HFF-Myc (cell line): ENCODE data around the gene PCDHA13.
A peak's percentile ranks its signal among the peaks of the same experiment; 100 is the strongest.
"Not testable (repeated sequence)": the region's sequence is repeated elsewhere in the genome, so short reads cannot be mapped to it uniquely, and the experiment has no call there.

Source experiments
- DNase-seq: peaks from one replicate; pipeline ENCODE4 v3.0.0-alpha.2; 2011; ENCODE audit warnings: low read depth; ENCODE audit errors: extremely low read depth
- H3K4me3 ChIP-seq: replicated peaks from 2 replicates; pipeline ENCODE4 v1.5.1; 2011; ENCODE audit warnings: low read depth, mild to moderate bottlenecking, control low read depth, low read length
- TF ChIP-seq, protein P1 (sequence below): IDR thresholded peaks from 2 replicates; pipeline ENCODE4 v1.5.1; 2012; ENCODE audit warnings: mild to moderate bottlenecking, low read depth, low read length, control low read depth; ENCODE audit errors: missing control alignments

The PCDHA13 gene

DNA sequence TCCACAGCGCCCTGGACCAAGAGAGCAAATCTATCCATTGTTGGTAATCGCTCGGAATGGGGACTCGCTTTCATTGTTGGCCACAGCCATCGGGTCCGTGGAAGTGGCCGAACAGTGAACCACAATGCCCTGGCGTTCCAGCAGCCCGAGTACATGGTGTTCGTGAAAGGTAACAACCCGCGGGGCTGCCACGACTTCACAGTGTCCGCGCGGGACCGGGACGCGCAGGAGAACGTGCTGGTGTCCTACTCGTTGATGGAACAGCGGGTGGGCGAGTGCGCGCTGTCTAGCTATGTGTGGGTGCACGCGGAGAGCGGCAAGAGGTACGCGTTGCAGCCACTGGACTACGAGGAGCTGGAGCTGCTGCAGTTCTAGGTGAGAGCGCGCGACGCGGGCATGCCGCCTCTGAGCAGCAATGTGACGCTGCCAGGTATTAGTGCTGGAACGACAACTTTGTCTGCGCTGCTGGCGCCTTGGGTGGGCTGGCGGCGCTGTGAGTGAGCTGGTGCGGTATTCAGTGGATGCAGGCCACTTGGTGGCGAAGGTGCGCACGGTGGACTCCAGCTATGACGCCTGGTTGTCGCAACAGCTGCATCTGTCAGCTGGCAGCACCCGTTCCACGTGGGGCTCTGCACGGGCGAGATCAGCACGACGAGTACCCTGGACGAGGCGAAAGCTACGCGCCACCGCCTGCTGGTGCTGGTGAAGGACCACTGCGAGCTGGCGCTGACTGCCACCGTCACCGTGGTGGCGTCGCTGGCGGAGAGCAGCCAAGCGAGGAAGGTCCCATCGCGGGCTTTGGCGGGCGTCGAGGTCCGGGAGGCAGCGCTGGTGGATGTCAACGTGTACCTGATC is 19.3 kb upstream of the PCDHA13 start:
- TF ChIP-seq, protein P1, sequence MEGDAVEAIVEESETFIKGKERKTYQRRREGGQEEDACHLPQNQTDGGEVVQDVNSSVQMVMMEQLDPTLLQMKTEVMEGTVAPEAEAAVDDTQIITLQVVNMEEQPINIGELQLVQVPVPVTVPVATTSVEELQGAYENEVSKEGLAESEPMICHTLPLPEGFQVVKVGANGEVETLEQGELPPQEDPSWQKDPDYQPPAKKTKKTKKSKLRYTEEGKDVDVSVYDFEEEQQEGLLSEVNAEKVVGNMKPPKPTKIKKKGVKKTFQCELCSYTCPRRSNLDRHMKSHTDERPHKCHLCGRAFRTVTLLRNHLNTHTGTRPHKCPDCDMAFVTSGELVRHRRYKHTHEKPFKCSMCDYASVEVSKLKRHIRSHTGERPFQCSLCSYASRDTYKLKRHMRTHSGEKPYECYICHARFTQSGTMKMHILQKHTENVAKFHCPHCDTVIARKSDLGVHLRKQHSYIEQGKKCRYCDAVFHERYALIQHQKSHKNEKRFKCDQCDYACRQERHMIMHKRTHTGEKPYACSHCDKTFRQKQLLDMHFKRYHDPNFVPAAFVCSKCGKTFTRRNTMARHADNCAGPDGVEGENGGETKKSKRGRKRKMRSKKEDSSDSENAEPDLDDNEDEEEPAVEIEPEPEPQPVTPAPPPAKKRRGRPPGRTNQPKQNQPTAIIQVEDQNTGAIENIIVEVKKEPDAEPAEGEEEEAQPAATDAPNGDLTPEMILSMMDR = no peak
- H3K4me3 ChIP-seq = no peak overlapping the region
- DNase-seq = no peak

GRCh38 chr5:140868721-140869554 is 13.0 kb upstream of the PCDHA13 start, which contains the start of gene PCDHA11:
TSS of gene PCDHA11 (plus strand) at chr5:140868957. CDS start at chr5:140869104, 147 bp downstream.
- no peak within 1 kb of the TSS for H3K4me3 ChIP-seq
- TF ChIP-seq, protein P1 = peak; percentile 29
- no peak for DNase-seq

GRCh38 chr5:140869555-140869886 is 12.4 kb upstream of the PCDHA13 start:
- TF ChIP-seq, protein P1 = no peak
- DNase-seq = no peak
- H3K4me3 ChIP-seq = no peak overlapping the region

DNA sequence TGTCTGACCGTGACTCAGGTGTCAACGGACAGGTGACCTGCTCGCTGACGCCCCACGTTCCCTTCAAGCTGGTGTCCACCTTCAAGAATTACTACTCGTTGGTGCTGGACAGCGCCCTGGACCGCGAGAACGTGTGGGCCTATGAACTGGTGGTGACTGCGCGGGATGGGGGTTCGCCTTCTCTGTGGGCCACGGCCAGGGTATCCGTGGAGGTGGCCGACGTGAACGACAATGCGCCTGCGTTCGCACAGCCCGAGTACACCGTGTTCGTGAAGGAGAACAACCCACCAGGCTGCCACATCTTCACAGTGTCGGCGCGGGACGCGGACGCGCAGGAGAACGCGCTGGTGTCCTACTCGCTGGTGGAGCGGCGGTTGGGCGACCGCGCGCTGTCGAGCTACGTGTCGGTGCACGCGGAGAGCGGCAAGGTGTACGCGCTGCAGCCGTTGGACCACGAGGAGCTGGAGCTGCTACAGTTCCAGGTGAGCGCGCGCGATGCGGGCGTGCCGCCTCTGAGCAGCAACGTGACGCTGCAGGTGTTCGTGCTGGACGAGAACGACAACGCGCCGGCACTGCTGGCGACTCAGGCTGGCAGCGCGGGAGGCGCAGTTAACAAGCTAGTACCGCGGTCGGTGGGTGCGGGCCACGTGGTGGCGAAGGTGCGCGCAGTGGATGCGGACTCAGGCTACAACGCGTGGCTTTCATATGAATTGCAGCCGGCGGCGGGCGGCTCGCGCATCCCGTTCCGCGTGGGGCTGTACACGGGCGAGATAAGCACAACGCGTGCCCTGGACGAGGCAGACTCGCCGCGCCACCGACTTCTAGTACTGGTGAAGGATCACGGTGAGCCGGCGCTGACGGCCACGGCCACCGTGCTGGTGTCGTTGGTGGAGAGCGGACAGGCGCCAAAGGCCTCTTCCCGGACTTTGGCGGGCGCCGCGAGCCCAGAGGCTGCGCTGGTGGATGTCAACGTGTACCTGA is 11.4 kb upstream of the PCDHA13 start:
- no peak overlapping the region for H3K4me3 ChIP-seq
- DNase-seq = no peak
- TF ChIP-seq, protein P1 = no peak

DNA sequence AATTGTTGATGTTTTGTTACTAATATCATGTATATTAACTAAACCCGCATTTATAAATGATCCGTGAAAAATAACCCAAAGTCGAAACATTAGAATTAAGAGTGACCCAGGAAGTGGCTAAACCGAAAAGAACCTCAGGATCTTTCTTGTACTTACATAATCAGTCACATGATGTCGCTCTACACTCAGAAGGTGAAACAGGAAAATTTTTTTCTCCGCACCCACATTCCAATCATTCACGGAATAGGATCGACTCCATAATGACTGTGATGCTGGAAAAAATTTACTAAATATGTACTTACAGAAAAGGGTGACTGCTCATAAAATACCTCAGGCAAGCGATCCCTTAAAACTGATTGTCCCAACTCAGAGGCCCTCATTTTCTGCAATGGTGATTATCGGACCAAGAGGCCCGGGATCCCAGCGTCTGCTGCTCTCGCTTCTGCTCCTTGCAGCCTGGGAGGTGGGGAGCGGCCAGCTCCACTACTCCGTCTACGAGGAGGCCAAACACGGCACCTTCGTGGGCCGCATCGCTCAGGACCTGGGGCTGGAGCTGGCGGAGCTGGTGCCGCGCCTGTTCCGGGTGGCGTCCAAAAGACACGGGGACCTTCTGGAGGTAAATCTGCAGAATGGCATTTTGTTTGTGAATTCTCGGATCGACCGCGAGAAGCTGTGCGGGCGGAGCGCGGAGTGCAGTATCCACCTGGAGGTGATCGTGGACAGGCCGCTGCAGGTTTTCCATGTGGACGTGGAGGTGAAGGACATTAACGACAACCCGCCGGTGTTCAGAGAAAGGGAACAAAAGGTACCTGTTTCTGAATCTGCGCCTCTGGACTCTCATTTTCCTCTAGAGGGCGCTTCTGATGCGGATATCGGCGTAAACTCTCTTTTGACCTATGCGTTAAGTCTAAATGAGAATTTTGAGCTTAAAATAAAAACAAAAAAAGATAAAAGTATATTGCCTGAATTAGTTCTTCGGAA is 6.5 kb upstream of the PCDHA13 start, which contains the start of gene PCDHA12:
PCDHA12 (plus strand) TSS at position 224 of the 981 bp plus-strand sequence; CDS start at position 389, 165 bp downstream.
- TF ChIP-seq, protein P1 = no peak
- H3K4me3 ChIP-seq = no peak within 1 kb of the TSS
- no peak for DNase-seq

GRCh38 chr5:140876541-140877261 is 5.2 kb upstream of the PCDHA13 start:
- not testable (repeated sequence) for H3K4me3 ChIP-seq, DNase-seq
